ENCODE measurements around the gene SHMT2.
"Not testable (repeated sequence)": the region's sequence is repeated elsewhere in the genome, so short reads cannot be mapped to it uniquely, and the experiment has no call there.

SHMT2 gene

GRCh38 chr12:57266681-57267080, 37.2 kb downstream of the SHMT2 start:
- no peak for DNase-seq (ENCODE audit: low read depth)

GRCh38 chr12:57268264-57268663, 38.8 kb downstream of the SHMT2 start:
- no peak for DNase-seq (ENCODE audit: low read depth)

GRCh38 chr12:57270966-57271470, 41.5 kb downstream of the SHMT2 start:
- no peak for DNase-seq (ENCODE audit: low read depth)

GRCh38 chr12:57272337-57273151, 43.0 kb downstream of the SHMT2 start:
- no peak for DNase-seq (ENCODE audit: low read depth)

GRCh38 chr12:57273516-57273915, 44.0 kb downstream of the SHMT2 start:
- no peak for DNase-seq (ENCODE audit: low read depth)

GRCh38 chr12:57276233-57276632, 46.7 kb downstream of the SHMT2 start:
- DNase-seq (ENCODE audit: low read depth), result not testable (repeated sequence)

- DNase-seq (ENCODE audit: low read depth), result peak; percentile 18
Observed at GRCh38 chr12:57276935-57277563, 47.5 kb downstream of the SHMT2 start.

GRCh38 chr12:57278465-57279381, 49.2 kb downstream of the SHMT2 start:
- no peak for DNase-seq (ENCODE audit: low read depth)

GRCh38 chr12:57280211-57281062, 50.9 kb downstream of the SHMT2 start:
- DNase-seq (ENCODE audit: low read depth), result peak; percentile 55

- not testable (repeated sequence) for DNase-seq (ENCODE audit: low read depth)
Observed at GRCh38 chr12:57282073-57282472, 52.6 kb downstream of the SHMT2 start.
